Renal pelvis (tissue), 12 donors: ENCODE measurements around the gene MRPS31. TPM values are rescaled to one million over a fixed set of nuclear protein-coding genes. Genes with fewer than 3 reads are reported as not detected.

Source experiments
- DNase-seq: peaks from one replicate; pipeline ENCODE4 v3.0.0-alpha.2; 2013
- long read RNA-seq, 16 experiments: transcript quantifications; one replicate each; lab custom pipeline, GENCODE V29; 2026
- polyA plus RNA-seq, 3 donors: library from polyadenylated mRNA; unstranded; fragments of 120-200 nt; gene quantifications; one replicate each; pipeline ENCODE4 v1.2.1, GENCODE V29; 2013; ENCODE audit not compliant: insufficient read length in 3 of 3

MRPS31 gene
- 10 to 100 TPM; 41.4 to 52.2 (median 49.1) TPM for polyA plus RNA-seq
- long read RNA-seq, donor 1, transcript MRPS31-201 (7 exons, 1,462 nt), result major isoform, 14 of 15 reads
- long read RNA-seq, donor 1, partial matches to known transcripts, result 0 of 15 reads
- long read RNA-seq, donor 1, other reads (novel, unspliced or antisense), result 0 of 15 reads
- long read RNA-seq, donor 2, transcript MRPS31-201 (7 exons, 1,462 nt), result major isoform, 27 of 28 reads
- long read RNA-seq, donor 2, partial matches to known transcripts, result 0 of 28 reads
- long read RNA-seq, donor 2, other reads (novel, unspliced or antisense), result 0 of 28 reads
- long read RNA-seq, donor 3, transcript MRPS31-201 (7 exons, 1,462 nt), result major isoform, 20 of 27 reads
- long read RNA-seq, donor 3, partial matches to known transcripts, result 6 of 27 reads
- long read RNA-seq, donor 3, other reads (novel, unspliced or antisense), result 0 of 27 reads
- long read RNA-seq, donor 4, transcript MRPS31-201 (7 exons, 1,462 nt), result major isoform, 24 of 32 reads
- long read RNA-seq, donor 4, partial matches to known transcripts, result 6 of 32 reads
- long read RNA-seq, donor 4, other reads (novel, unspliced or antisense), result 0 of 32 reads
- long read RNA-seq, donor 5, transcript MRPS31-201 (7 exons, 1,462 nt), result major isoform, 10 of 11 reads
- long read RNA-seq, donor 5, partial matches to known transcripts, result 0 of 11 reads
- long read RNA-seq, donor 5, other reads (novel, unspliced or antisense), result 0 of 11 reads
- long read RNA-seq, donor 6, transcript MRPS31-204 (2 exons, 782 nt), result minor isoform, 5 of 25 reads
- long read RNA-seq, donor 6, transcript MRPS31-201 (7 exons, 1,462 nt), result major isoform, 13 of 25 reads
- long read RNA-seq, donor 6, partial matches to known transcripts, result 7 of 25 reads
- long read RNA-seq, donor 6, other reads (novel, unspliced or antisense), result 0 of 25 reads
- long read RNA-seq, donor 7, transcript MRPS31-201 (7 exons, 1,462 nt), result major isoform, 22 of 41 reads
- long read RNA-seq, donor 7, partial matches to known transcripts, result 17 of 41 reads
- long read RNA-seq, donor 7, other reads (novel, unspliced or antisense), result 0 of 41 reads
- long read RNA-seq, donor 8, transcript MRPS31-201 (7 exons, 1,462 nt), result major isoform, 5 of 6 reads
- long read RNA-seq, donor 8, partial matches to known transcripts, result 0 of 6 reads
- long read RNA-seq, donor 8, other reads (novel, unspliced or antisense), result 0 of 6 reads
- long read RNA-seq, donor 9, transcript MRPS31-201 (7 exons, 1,462 nt), result major isoform, 29 of 44 reads
- long read RNA-seq, donor 9, partial matches to known transcripts, result 11 of 44 reads
- long read RNA-seq, donor 9, other reads (novel, unspliced or antisense), result 0 of 44 reads
- long read RNA-seq, donor 10, transcript MRPS31-201 (7 exons, 1,462 nt), result major isoform, 13 of 16 reads
- long read RNA-seq, donor 10, partial matches to known transcripts, result 0 of 16 reads
- long read RNA-seq, donor 10, other reads (novel, unspliced or antisense), result 0 of 16 reads
- long read RNA-seq, donor 11, transcript MRPS31-201 (7 exons, 1,462 nt), result major isoform, 19 of 22 reads
- long read RNA-seq, donor 11, partial matches to known transcripts, result 0 of 22 reads
- long read RNA-seq, donor 11, other reads (novel, unspliced or antisense), result 0 of 22 reads
- long read RNA-seq, donor 12, transcript MRPS31-201 (7 exons, 1,462 nt), result major isoform, 20 of 33 reads
- long read RNA-seq, donor 12, transcript MRPS31-204 (2 exons, 782 nt), result minor isoform, 7 of 33 reads
- long read RNA-seq, donor 12, partial matches to known transcripts, result 5 of 33 reads
- long read RNA-seq, donor 12, other reads (novel, unspliced or antisense), result 0 of 33 reads
- long read RNA-seq, donor 13, transcript MRPS31-204 (2 exons, 782 nt), result major isoform, 5 of 25 reads
- long read RNA-seq, donor 13, partial matches to known transcripts, result 16 of 25 reads
- long read RNA-seq, donor 13, other reads (novel, unspliced or antisense), result 0 of 25 reads
- long read RNA-seq, donor 14, result 0 reads
- long read RNA-seq, donor 15, transcript MRPS31-201 (7 exons, 1,462 nt), result major isoform, 21 of 28 reads
- long read RNA-seq, donor 15, transcript MRPS31-204 (2 exons, 782 nt), result minor isoform, 7 of 28 reads
- long read RNA-seq, donor 15, partial matches to known transcripts, result 0 of 28 reads
- long read RNA-seq, donor 15, other reads (novel, unspliced or antisense), result 0 of 28 reads
- long read RNA-seq, donor 16, transcript MRPS31-204 (2 exons, 782 nt), result minor isoform, 5 of 31 reads
- long read RNA-seq, donor 16, transcript MRPS31-201 (7 exons, 1,462 nt), result major isoform, 25 of 31 reads
- long read RNA-seq, donor 16, partial matches to known transcripts, result 0 of 31 reads
- long read RNA-seq, donor 16, other reads (novel, unspliced or antisense), result 0 of 31 reads

- peak; percentile 94 for DNase-seq
Observed at GRCh38 chr13:40770934-40771618, at the start of gene MRPS31. Gene MRPS31, minus strand, starts transcription at chr13:40771190. Its CDS starts 54 bp downstream, at chr13:40771136.

- no peak for DNase-seq
Observed at GRCh38 chr13:40819797-40820315, 48.9 kb upstream of the MRPS31 start.

- no peak for DNase-seq
Observed at GRCh38 chr13:40818926-40819325, 47.9 kb upstream of the MRPS31 start.

GRCh38 chr13:40814803-40815202 is 43.8 kb upstream of the MRPS31 start:
- no peak for DNase-seq

GRCh38 chr13:40813667-40814454 is 42.9 kb upstream of the MRPS31 start:
- DNase-seq, result no peak

- DNase-seq, result no peak
Observed at GRCh38 chr13:40812724-40813445, 41.9 kb upstream of the MRPS31 start.

GRCh38 chr13:40812102-40812501 is 41.1 kb upstream of the MRPS31 start:
- no peak for DNase-seq

GRCh38 chr13:40809471-40809870 is 38.5 kb upstream of the MRPS31 start:
- DNase-seq, result no peak

- no peak for DNase-seq
Observed at GRCh38 chr13:40806241-40806640, 35.3 kb upstream of the MRPS31 start.

- no peak for DNase-seq
Observed at GRCh38 chr13:40803316-40803715, 32.3 kb upstream of the MRPS31 start.

- no peak for DNase-seq
Observed at GRCh38 chr13:40801255-40802217, 30.5 kb upstream of the MRPS31 start.

- DNase-seq, result no peak
Observed at GRCh38 chr13:40800559-40800958, 29.6 kb upstream of the MRPS31 start.

GRCh38 chr13:40799508-40799907 is 28.5 kb upstream of the MRPS31 start:
- no peak for DNase-seq

GRCh38 chr13:40798380-40798779 is 27.4 kb upstream of the MRPS31 start:
- DNase-seq, result no peak

- DNase-seq, result no peak
Observed at GRCh38 chr13:40796649-40797048, 25.7 kb upstream of the MRPS31 start.
